HG03066 (cell line): Measurements from ENCODE around the gene RALGPS1.
A peak's percentile ranks its signal among the peaks of the same experiment; 100 is the strongest.

Source experiments
- ATAC-seq: cut with Tn5 transposase; IDR thresholded peaks from one replicate; pipeline ENCODE4 v1.9.1; 2021; ENCODE audit warnings: low read depth; ENCODE audit not compliant: unreplicated experiment

RALGPS1 gene

GRCh38 chr9:126984969-126985368, 70.4 kb downstream of the RALGPS1 start:
- ATAC-seq = no peak

GRCh38 chr9:126985870-126986498, 71.4 kb downstream of the RALGPS1 start:
- ATAC-seq = peak; percentile 47

- no peak for ATAC-seq
These were observed 71.9 kb downstream of the RALGPS1 start for GRCh38 chr9:126986506-126986951.

GRCh38 chr9:126988857-126989256, 74.3 kb downstream of the RALGPS1 start:
- no peak for ATAC-seq

- ATAC-seq = no peak
These were observed 75.6 kb downstream of the RALGPS1 start for GRCh38 chr9:126989847-126990842.

GRCh38 chr9:126991183-126991582, 76.6 kb downstream of the RALGPS1 start:
- ATAC-seq = no peak

GRCh38 chr9:126992427-126992826, 77.8 kb downstream of the RALGPS1 start:
- no peak for ATAC-seq

- ATAC-seq = no peak
These were observed 84.9 kb downstream of the RALGPS1 start for GRCh38 chr9:126999315-127000068.

GRCh38 chr9:127004946-127005769, 90.6 kb downstream of the RALGPS1 start:
- ATAC-seq = peak; percentile 86

GRCh38 chr9:127005770-127006314, 91.3 kb downstream of the RALGPS1 start:
- ATAC-seq = no peak

- no peak for ATAC-seq
These were observed 93.1 kb downstream of the RALGPS1 start for GRCh38 chr9:127007638-127008037.

GRCh38 chr9:127008076-127008475, 93.5 kb downstream of the RALGPS1 start:
- ATAC-seq = no peak

- no peak for ATAC-seq
These were observed 97.2 kb downstream of the RALGPS1 start for GRCh38 chr9:127011772-127012171.

GRCh38 chr9:127012250-127012649, 97.7 kb downstream of the RALGPS1 start:
- no peak for ATAC-seq

- no peak for ATAC-seq
These were observed 99.0 kb downstream of the RALGPS1 start for GRCh38 chr9:127013597-127013996.

- ATAC-seq = no peak
These were observed 99.8 kb downstream of the RALGPS1 start for GRCh38 chr9:127014216-127014909.

GRCh38 chr9:127014910-127015540, 100.4 kb downstream of the RALGPS1 start:
- no peak for ATAC-seq

GRCh38 chr9:127015921-127016512, 101.4 kb downstream of the RALGPS1 start:
- ATAC-seq = no peak
